ENCODE results near the gene CENPK.
A peak's percentile ranks its signal among the peaks of the same experiment; 100 is the strongest.
"Not testable (repeated sequence)": the region's sequence is repeated elsewhere in the genome, so short reads cannot be mapped to it uniquely, and the experiment has no call there.

CENPK gene

GRCh38 chr5:65562731-65563701, at the start of gene CENPK, which contains the start of gene PPWD1:
Gene CENPK (minus strand): TSS chr5:65563168. CDS start chr5:65554907, 8,261 bp downstream.
Gene PPWD1 (plus strand): TSS chr5:65563296. CDS start chr5:65563311, 15 bp downstream.
- peak; percentile 95 to 96 for DNase-seq

- DNase-seq = no peak
Measured at GRCh38 chr5:65612298-65612907, 49.4 kb upstream of the CENPK start.

- peak; percentile 66 to 68 for DNase-seq
Measured at GRCh38 chr5:65611524-65611923, 48.6 kb upstream of the CENPK start.

- not testable (repeated sequence) for DNase-seq
Measured at GRCh38 chr5:65601761-65602160, 38.8 kb upstream of the CENPK start.

- no peak for DNase-seq
Measured at GRCh38 chr5:65588694-65589093, 25.7 kb upstream of the CENPK start.

- no peak for DNase-seq
Measured at GRCh38 chr5:65577141-65577540, 14.2 kb upstream of the CENPK start.

DNA sequence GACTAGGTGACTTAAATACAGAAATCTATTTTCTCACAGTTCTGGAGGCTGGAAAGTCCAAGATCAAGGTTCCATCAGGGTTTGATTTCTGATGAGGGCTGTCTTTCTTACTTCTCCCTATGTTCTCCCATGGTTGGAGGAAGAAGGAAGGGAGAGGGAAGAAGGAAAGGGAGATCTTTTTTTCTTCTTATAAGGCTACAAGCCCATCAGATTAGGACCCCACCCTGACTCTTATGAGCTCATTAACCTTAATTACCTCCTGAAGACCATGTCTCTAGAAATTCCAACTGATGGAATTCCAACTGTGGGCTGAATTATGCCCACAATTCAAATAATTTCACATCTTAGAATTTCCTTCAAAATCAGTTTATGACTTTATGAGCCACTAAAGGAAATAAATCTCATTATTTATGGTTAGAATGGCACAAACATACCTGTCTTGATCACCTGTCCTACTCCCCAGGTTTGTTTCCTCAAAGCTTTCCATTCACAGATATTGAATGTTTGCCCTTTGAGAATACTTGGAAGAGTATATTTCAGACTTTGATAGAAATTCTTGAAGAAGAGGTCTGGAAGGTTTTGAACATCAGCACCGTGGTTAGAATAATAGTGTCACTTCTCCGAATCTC, 7.7 kb upstream of the CENPK start:
- no peak for DNase-seq

DNA sequence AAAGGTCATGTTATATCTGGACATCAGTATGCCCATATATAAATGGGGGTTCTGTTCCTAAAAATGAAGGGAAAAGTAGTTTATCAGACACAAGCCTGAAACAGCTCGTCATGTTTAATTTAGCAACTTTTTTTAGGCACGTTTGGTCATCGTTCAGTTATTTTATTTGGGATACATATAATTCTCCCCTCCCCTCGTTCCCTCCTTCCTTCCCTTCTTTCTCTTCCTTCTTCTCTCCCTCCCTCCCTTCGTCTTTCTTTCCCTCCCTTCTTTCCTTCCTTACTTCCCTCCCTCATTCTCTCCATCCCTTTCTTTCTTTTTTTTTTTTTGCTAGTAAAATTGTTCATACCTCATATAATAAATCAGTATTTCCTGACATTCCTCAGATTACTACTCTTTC, 3.5 kb upstream of the CENPK start:
- no peak for DNase-seq

DNA sequence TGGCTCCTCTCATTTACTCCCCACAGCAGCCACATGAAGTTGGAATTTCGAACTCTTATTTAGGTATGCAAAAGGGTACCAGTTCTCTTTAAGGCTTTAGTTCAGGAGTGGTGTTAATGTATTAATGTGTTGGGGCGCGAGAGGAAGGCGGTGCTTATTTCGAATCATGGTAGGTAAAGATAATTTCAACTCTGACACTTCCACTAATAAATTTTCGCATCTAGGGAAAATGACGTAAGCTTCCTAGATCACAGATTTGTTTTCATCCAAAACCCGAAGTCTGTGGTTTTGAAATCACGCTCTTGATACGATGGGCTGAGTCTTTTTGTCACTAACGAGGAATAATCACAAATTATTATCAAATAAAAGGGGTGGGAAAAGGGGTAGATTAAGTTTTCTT, 809 bp upstream of the CENPK start:
- DNase-seq = no peak

DNA sequence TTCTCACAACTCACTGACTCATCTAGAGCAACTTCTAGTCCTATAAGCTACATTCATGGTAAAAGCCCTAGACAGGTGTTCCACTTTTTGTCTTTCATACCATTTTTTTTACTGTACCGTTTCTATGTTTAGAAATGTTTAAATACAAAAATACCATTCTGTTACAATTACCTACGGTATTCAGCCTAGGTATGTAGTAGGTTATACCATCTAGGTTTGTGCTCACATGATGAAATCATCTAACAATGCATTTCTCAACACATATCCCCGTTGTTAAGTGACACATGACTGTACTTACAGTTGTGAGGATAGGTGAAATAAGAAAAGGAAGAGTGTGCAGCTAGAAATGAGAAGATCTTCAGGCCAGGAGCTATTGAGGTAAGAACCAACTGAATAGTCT, 6.2 kb downstream of the CENPK start:
- no peak for DNase-seq

DNA sequence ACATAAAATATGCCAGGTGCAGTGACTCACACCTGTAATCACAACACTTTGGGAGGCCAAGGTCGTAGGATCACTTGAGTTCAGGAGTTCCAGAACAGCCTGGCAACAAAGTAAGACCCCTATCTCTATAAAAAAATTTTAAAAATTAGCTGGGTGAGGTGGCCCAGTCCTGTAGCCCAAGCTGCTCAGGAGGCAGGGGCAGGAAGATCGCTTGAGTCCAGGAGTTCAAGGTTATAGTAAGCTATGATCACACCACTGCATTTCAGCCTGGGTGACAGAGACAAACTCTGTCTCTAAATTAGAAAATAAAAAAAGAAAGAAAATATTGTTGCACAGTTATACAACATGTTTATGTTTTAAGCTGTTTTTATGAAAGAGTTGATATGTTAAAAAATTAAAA, 6.8 kb downstream of the CENPK start:
- DNase-seq = no peak

- no peak for DNase-seq
Measured at GRCh38 chr5:65555287-65555686, 7.7 kb downstream of the CENPK start.

DNA sequence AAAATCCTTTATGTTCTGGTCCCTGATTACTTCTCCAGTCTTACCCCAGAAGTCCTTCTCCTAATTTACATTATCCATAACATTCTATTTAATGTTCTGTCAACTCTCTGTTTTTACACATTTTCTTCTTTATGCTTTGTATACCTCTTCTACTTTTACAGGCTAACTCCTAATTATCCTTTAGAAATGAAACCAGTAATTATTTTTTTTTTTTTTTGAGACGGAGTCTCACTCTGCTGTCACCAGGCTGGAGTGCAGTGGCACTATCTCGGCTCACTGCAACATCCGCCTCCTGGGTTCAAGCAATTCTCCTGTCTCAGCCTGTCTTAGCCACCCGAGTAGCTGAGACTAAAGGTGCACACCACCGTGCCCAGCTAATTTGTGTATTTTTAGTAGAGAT, 9.0 kb downstream of the CENPK start:
- no peak for DNase-seq

DNA sequence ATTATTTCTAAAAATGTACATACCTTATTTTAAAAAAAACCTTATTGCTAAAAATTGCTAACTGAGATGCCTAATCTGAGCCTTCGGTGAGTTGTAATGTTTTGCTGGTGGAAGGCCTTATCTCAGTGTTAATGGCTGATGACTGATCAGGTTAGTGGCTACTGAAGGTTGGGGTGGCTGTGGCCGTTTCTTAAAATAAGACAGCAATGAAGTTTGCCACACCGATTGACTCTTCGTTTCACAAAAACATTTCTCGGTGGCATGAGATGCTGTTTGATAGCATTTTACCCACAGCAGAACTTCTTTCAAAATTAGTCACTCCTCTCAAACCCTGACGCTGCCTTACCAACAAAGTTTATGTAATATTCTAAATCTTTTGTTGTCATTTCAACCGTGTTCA, 14.7 kb downstream of the CENPK start:
- no peak for DNase-seq

GRCh38 chr5:65546141-65546540, 16.8 kb downstream of the CENPK start:
- no peak for DNase-seq

DNA sequence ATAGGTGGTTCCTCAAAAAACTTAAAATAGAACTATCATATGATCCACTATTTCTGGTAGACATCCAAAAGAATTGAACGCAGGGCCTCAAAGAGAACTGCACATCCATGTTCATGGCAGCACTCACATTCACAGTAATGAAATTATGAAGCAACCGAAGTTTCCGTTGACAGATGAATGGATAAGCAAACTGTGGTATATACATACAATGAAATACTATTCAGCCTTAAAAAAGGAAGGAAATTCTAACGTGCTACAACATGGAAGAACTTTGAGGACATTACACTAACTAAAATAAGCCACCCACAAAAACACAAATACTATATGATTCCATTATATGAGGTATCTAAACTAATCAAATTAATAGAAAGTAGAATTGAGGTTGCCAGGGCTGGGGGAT, 18.5 kb downstream of the CENPK start:
- no peak for DNase-seq

GRCh38 chr5:65539827-65540226, 23.1 kb downstream of the CENPK start:
- no peak for DNase-seq

DNA sequence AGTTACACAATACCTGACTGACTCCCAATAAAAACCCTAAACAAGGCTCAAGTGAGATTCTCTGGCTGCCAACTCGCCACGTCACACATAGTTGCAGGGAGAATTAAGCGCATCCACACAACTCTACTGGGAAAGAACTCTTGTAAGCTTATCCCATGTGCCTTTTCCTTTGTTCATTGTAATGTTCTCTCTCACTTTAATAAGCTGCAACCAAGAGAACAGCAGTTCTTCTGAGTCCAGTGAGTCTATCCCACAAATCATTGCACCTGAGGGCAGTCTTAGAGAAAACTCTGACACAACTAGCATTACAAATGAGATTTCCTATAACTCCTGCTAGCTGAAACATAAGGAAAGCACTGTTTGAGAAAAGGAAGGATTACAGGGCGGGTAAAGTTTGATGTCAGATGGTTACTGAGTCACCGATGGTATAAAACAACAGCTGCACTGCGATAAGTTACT, 27.4 kb downstream of the CENPK start:
- no peak for DNase-seq

DNA sequence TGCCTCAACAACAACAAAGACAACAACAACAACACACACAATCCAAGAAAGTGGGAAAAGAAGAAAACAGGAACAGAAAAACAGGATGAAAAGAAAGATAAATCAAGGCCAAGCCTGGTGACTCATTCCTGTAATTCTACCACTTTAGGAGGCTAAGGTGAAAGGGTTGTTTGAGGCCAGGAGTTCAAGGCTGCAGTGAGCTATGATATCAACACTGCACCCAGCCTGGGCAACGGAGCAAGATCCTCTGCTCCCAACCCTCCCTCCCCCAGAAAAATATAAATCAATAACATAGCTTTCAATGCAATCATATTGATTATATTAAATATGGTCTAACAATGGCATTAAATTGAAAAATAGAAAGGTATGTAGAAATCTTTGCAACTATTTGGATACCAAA, 32.1 kb downstream of the CENPK start:
- no peak for DNase-seq

DNA sequence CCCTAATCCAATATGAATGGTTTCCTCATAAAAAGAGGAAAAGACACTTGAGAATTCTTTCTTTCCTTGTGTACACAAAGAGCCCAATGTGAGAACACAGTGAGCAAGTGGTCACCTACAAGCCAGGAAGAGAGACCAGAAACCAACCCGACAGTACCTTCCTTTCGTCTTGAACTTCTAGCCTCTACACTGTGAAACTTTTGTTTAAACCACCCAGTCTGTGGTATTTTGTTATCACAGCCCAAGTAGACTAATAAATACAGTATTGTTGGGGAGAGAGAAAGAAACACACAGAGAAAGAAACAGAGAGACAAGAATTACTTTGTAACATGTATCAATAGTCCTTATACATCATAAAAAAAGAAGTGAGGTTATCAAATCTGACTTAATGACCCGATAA, 37.2 kb downstream of the CENPK start:
- no peak for DNase-seq

GRCh38 chr5:65512170-65512937, 50.6 kb downstream of the CENPK start:
- no peak for DNase-seq

DNA sequence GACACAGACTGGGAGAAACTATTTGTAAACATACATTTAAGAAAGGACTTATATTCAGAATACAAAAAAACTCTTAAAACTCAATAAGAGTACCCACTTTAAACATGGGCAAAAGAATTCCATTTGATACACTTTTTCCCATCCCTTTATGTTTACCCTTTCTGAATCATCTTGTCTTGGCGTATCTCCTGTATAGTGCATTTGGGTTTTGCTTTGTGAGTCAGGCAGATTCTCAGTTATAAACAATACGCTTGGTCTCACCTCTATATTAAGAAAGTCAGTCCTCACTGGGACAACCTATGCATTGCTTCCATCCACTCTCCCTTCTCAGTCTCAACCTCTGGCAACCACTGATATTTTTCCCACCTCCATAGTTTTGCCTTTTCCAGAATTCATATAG, 54.0 kb downstream of the CENPK start:
- no peak for DNase-seq

DNA sequence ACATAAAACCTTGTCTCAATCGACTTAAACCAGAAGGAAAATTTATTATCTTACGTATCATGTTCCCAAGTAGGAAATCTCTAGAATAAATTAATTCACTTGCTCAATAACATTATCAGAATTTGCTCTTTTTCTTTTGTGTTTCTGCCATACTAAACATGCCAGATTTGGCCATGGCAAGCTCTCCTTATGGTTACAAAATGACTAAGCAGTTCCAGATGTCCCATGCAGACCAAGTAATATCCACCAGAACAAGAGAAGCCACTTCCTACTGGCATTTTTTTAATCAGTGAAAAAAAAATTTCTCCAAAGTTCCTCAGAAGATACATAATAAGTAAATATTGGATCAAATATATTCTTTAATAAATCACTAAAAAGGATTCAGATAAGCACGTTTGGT, 56.0 kb downstream of the CENPK start:
- no peak for DNase-seq

Data from NCI-H187 (cell line).